ENCODE data around the gene SMIM38. TPM values are rescaled to one million over a fixed set of nuclear protein-coding genes. Genes with fewer than 3 reads are reported as not detected.

The SMIM38 gene
- total and polyA plus RNA-seq, 9 of the 15 experiments (the other 6 are each of a cell fraction or from before 2014, with no cell fraction given): 0.07 to 1.2 (median 0.21) TPM; not detected in 2

GRCh38 chr11:69174841-69175240 lies 19.1 kb downstream of the SMIM38 start:
- Histone ChIP-seq H4K20me1 (replicated peaks; ENCODE audit: control insufficient read depth, insufficient read depth, low read length) (no peaks in the 10 kb centered on the region), H3K4me1 (replicated peaks in 1 of 2; ENCODE audit: control insufficient read depth in 2 of 2, insufficient read depth in 2 of 2, low read length in 2 of 2) (peaks cover 0 to 4% of the 10 kb centered on the region in 2 experiments; a peak in 1 of 5 replicates), H3K9me1 (ENCODE audit: control insufficient read depth, insufficient read depth, low read length) (no peaks in the 10 kb centered on the region), H3K27me3 (ENCODE audit: control insufficient read depth in 2 of 2, insufficient read depth in 2 of 2, low read length in 2 of 2) (peaks cover 2 to 19% of the 10 kb centered on the region in 2 experiments; a peak in 4 of 5 replicates), H3K27ac (ENCODE audit: extremely low read depth, low read depth, low read length) (no peak overlapping the region), H3K79me2 (ENCODE audit: control insufficient read depth, insufficient read depth, low read length) (no peaks in the 10 kb centered on the region), H3K9ac (ENCODE audit: insufficient read depth in 1 of 2, low read depth in 2 of 2, low read length in 2 of 2) (no peak overlapping the region), H2AFZ (ENCODE audit: low read depth, low read length) (no peak overlapping the region), H3K4me3 (no peak overlapping the region), H3K4me2 (ENCODE audit: insufficient read depth, low read length) (no peak overlapping the region), H3K36me3 (ENCODE audit: control insufficient read depth, insufficient read depth, low read length) (no peaks in the 10 kb centered on the region), H3K9me3 (replicated peaks; ENCODE audit: control insufficient read depth, insufficient read depth, low read depth, low read length) (no peaks in the 10 kb centered on the region)
- TF ChIP-seq HDAC6 (IDR thresholded peaks at IDR 0.05; ENCODE audit: low read depth, low read length) (no peak), ELF2 (CRISPR knock-in tag; IDR thresholded peaks at IDR 0.05) (no peak), NR2C2 (CRISPR knock-in tag; IDR thresholded peaks at IDR 0.05) (no peak), NR2C2 (tag; IDR thresholded peaks at IDR 0.05) (no peak), RBM17 (IDR thresholded peaks at IDR 0.05; ENCODE audit: borderline replicate concordance, low read depth, low read length) (no peak), DLX4 (CRISPR knock-in tag; IDR thresholded peaks at IDR 0.05) (no peak), BRD9 (IDR thresholded peaks at IDR 0.05; ENCODE audit: low read depth, partially characterized antibody) (no peak), HDAC2 (IDR thresholded peaks at IDR 0.05) (no peak), ZNF143 (CRISPR knock-in tag; IDR thresholded peaks at IDR 0.05) (no peak), ZBTB40 (IDR thresholded peaks at IDR 0.05) (no peak), ZBTB40 (CRISPR knock-in tag; IDR thresholded peaks at IDR 0.05) (no peak), MED1 (CRISPR knock-in tag; IDR thresholded peaks at IDR 0.05; ENCODE audit: borderline replicate concordance) (no peak)
- in situ Hi-C loops (cut with MboI): no loop called here
- ATAC-seq: no peak
- WGBS (ENCODE audit: insufficient coverage, low coverage, missing lambda C conversion rate): 0% methylated on average over 2 of the region's 2 CpGs
- CTCF ChIA-PET (ENCODE audit: low intra/inter-chr PET ratio): no interaction called here
- POLR2A ChIA-PET: no interaction called here
- DNase-seq (ENCODE audit: extremely low read depth in 1 of 4, low spot score in 3 of 4): no peak
- FAIRE-seq: no peak
- no TSS peak for BruUV-seq (replicated peaks)
- intact Hi-C loops (cut with micrococcal nuclease): no loop called here
